HEK293 (cell line): ENCODE results near the gene RLN1.

ENCODE experiments used
- CTCF ChIA-PET: fragments of 350-600 bp; formaldehyde crosslinking; extraction: SDS; loops from one replicate; lab custom pipeline; 2021; ENCODE audit warnings: antibody characterized with exemption; lab: Yijun Ruan, JAX
- POLR2A ChIA-PET: fragments of 300-600 bp; formaldehyde crosslinking; extraction: SDS; loops from one replicate; lab custom pipeline; 2020; ENCODE audit warnings: antibody characterized with exemption, inconsistent platforms; lab: Yijun Ruan, JAX
- H3K27ac ChIP-seq: fragments of 200-500 bp; sonication (Bioruptor generic); 2 replicates; pipeline ENCODE4 v1.5.1; 2014; ENCODE audit warnings: low read depth, low read length, control low read depth, inconsistent platforms; ENCODE audit errors: extremely low read depth
- H3K36me3 ChIP-seq, 2 experiments: fragments of 200-500 bp in 1 of 2; sonication (Bioruptor generic) in 1 of 2; 1 replicate in 1 of 2; 2 replicates in 1 of 2; pipeline ENCODE4 v1.5.1; 2014 to 2017; ENCODE audit warnings: inconsistent platforms in 2 of 2, low read length in 2 of 2; ENCODE audit not compliant: control insufficient read depth in 2 of 2, insufficient read depth in 1 of 2
- H3K4me1 ChIP-seq: fragments of 200-500 bp; sonication (Bioruptor generic); 2 replicates; pipeline ENCODE4 v1.5.1; 2014; ENCODE audit warnings: mild to moderate bottlenecking, low read length, inconsistent platforms; ENCODE audit not compliant: control insufficient read depth, insufficient read depth
- H3K4me3 ChIP-seq: 2 replicates; pipeline ENCODE4 v1.5.1; 2011; ENCODE audit warnings: low read depth, mild to moderate bottlenecking, control low read depth, low read length, moderate library complexity
- H3K9me3 ChIP-seq: fragments of 200-500 bp; sonication (Bioruptor generic); 2 replicates; pipeline ENCODE4 v1.5.1; 2014; ENCODE audit warnings: low read depth, low read length, inconsistent platforms; ENCODE audit not compliant: control insufficient read depth, insufficient read depth
- KLF9 ChIP-seq: fragments of 450-650 bp; formaldehyde crosslinking; IDR thresholded peaks from 2 replicates; pipeline ENCODE4 v1.5.1; 2016; ENCODE audit warnings: missing biosample characterization, missing genetic modification characterization, low read depth
- OSR2 ChIP-seq: fragments of 450-650 bp; formaldehyde crosslinking; IDR thresholded peaks from 2 replicates; pipeline ENCODE4 v1.5.1; 2016; ENCODE audit warnings: missing biosample characterization, missing genetic modification characterization
- OVOL3 ChIP-seq: fragments of 450-650 bp; formaldehyde crosslinking; IDR thresholded peaks from 2 replicates; pipeline ENCODE4 v1.5.1; 2016; ENCODE audit warnings: missing biosample characterization, missing genetic modification characterization
- PRDM1 ChIP-seq: fragments of 450-650 bp; formaldehyde crosslinking; IDR thresholded peaks from 2 replicates; pipeline ENCODE4; 2016; ENCODE audit warnings: missing biosample characterization, missing genetic modification characterization
- ZBTB48 ChIP-seq: fragments of 450-650 bp; formaldehyde crosslinking; IDR thresholded peaks from 2 replicates; pipeline ENCODE4 v1.5.1; 2016; ENCODE audit warnings: missing biosample characterization, missing genetic modification characterization
- ZIC2 ChIP-seq: fragments of 450-650 bp; formaldehyde crosslinking; IDR thresholded peaks from 2 replicates; pipeline ENCODE4 v1.5.1; 2016; ENCODE audit warnings: missing biosample characterization, missing genetic modification characterization
- ZNF10 ChIP-seq: fragments of 450-650 bp; formaldehyde crosslinking; IDR thresholded peaks from 2 replicates; pipeline ENCODE4 v1.5.1; 2017; ENCODE audit warnings: missing biosample characterization, missing genetic modification characterization
- ZNF114 ChIP-seq: fragments of 450-650 bp; formaldehyde crosslinking; IDR thresholded peaks from 2 replicates; pipeline ENCODE4 v1.5.0; 2017; ENCODE audit warnings: missing biosample characterization, missing genetic modification characterization
- ZNF157 ChIP-seq: fragments of 450-650 bp; formaldehyde crosslinking; IDR thresholded peaks from 2 replicates; pipeline ENCODE4 v1.5.1; 2016; ENCODE audit warnings: missing biosample characterization, missing genetic modification characterization
- ZNF211 ChIP-seq: fragments of 450-650 bp; formaldehyde crosslinking; IDR thresholded peaks from 2 replicates; pipeline ENCODE4 v1.5.1; 2016; ENCODE audit warnings: low read depth, missing biosample characterization, missing genetic modification characterization
- ZNF223 ChIP-seq: fragments of 450-650 bp; formaldehyde crosslinking; IDR thresholded peaks from 2 replicates; pipeline ENCODE4 v1.5.1; 2016; ENCODE audit warnings: missing biosample characterization, missing genetic modification characterization
- ZNF394 ChIP-seq: fragments of 450-650 bp; formaldehyde crosslinking; IDR thresholded peaks from 2 replicates; pipeline ENCODE4 v1.5.1; 2016; ENCODE audit warnings: missing biosample characterization, missing genetic modification characterization, mild to moderate bottlenecking, moderate library complexity, borderline replicate concordance
- ZNF416 ChIP-seq: fragments of 450-650 bp; formaldehyde crosslinking; IDR thresholded peaks from 2 replicates; pipeline ENCODE4 v1.5.1; 2016; ENCODE audit warnings: missing biosample characterization, missing genetic modification characterization
- ZNF555 ChIP-seq: fragments of 450-650 bp; formaldehyde crosslinking; conservative IDR thresholded peaks from 2 replicates; pipeline ENCODE4 v1.5.1; 2017; ENCODE audit warnings: missing biosample characterization, mild to moderate bottlenecking, missing genetic modification characterization, inconsistent platforms
- ZNF623 ChIP-seq: fragments of 450-650 bp; formaldehyde crosslinking; IDR thresholded peaks from 2 replicates; pipeline ENCODE4 v1.5.1; 2016; ENCODE audit warnings: missing biosample characterization, missing genetic modification characterization
- ZNF785 ChIP-seq: fragments of 450-650 bp; formaldehyde crosslinking; IDR thresholded peaks from 2 replicates; pipeline ENCODE4 v1.5.1; 2016; ENCODE audit warnings: missing biosample characterization, missing genetic modification characterization
- ZNF792 ChIP-seq: fragments of 450-650 bp; formaldehyde crosslinking; IDR thresholded peaks from 2 replicates; pipeline ENCODE4 v1.5.1; 2016; ENCODE audit warnings: missing biosample characterization, missing genetic modification characterization
- ZNF830 ChIP-seq: fragments of 450-650 bp; IDR thresholded peaks from 2 replicates; pipeline ENCODE4 v1.5.0; 2018; ENCODE audit warnings: missing biosample characterization, missing genetic modification characterization, low read depth, mild to moderate bottlenecking, moderate library complexity
- TF ChIP-seq, protein P1 (sequence below): fragments of 450-650 bp; formaldehyde crosslinking; IDR thresholded peaks from 2 replicates; pipeline ENCODE4 v1.5.1; 2016; ENCODE audit warnings: missing biosample characterization, missing genetic modification characterization
- TF ChIP-seq, protein P2 (sequence below): fragments of 450-650 bp; formaldehyde crosslinking; IDR thresholded peaks from 2 replicates; pipeline ENCODE4 v1.5.0; 2017; ENCODE audit warnings: missing biosample characterization, missing genetic modification characterization, borderline replicate concordance
- TF ChIP-seq, protein P3 (sequence below): fragments of 450-650 bp; formaldehyde crosslinking; IDR thresholded peaks from 2 replicates; pipeline ENCODE4 v1.5.1; 2016; ENCODE audit warnings: missing biosample characterization, missing genetic modification characterization, borderline replicate concordance

Gene RLN1

DNA sequence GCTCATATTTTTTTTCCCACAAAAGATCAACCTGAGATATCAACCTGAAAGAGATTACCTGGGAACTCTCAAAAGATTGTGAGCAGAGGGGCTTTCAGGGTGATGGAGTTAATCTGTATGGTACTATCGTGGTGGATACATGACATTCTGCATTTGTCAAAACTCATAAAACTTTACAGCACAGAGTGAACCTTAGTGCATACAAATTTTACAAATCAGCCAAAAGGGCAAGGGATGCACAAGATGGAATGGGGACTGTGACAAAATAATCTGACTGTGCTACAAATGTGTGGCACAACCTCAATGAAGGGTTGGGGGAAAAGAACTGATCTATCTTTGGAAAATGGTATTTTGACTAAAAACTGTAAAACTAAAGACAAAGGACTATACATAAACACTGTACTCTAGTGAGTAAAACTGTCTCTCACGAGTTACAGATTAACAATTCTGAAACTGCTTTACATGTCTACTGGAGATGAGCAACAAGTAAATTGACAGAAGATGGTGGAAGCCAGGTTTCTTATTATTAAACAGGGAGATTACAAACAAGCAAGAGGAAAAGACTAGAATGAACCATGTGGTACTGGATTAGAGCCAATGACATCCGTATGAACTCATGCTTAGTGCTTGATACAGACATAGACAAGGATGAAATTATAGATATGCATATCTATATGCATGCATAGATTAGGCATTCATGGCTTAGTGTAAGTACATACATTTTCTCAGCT is 24.8 kb upstream of the RLN1 start (continued):
- TF ChIP-seq ZNF211 (tag by site-specific recombination), result no peak
- TF ChIP-seq, all 188 proteins: peak for 0

DNA sequence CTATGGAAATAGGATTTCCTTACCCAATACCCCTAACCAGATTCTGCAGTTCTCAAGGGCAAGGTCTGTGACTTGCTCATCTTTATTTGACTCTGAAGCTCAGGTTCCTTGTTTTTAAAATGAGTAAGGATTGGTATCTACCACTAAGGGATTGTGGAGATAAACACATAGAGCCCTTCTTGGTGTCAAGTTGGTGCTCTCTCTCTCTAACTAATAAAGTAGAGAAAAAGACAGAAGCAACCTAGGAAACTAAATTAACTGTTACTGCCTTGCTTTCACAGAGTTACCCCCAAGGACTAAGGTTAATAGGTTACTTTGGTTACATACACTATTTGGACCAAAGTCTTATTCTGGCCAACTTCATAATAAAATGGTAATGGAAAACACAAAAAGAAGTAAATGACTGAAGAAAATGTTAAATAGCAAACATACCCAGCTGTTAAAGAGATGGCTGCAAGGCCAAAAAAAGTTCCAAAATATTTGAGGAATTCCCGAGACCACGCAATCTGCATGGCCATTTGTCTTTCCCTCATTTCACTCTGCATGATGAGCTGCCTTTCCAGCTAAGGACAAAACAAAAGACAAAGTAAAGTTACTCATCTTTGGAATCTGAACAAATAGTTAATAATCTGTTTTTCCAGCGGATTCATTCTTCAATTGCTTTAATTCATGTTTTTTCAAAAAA is 21.8 kb upstream of the RLN1 start:
- Histone ChIP-seq H3K4me3 (no peak overlapping the region), H3K27ac (no peak overlapping the region), H3K36me3 (no peaks in the 10 kb centered on the region), H3K4me1 (no peaks in the 10 kb centered on the region), H3K9me3 (no peaks in the 10 kb centered on the region)
- TF ChIP-seq, protein P1, sequence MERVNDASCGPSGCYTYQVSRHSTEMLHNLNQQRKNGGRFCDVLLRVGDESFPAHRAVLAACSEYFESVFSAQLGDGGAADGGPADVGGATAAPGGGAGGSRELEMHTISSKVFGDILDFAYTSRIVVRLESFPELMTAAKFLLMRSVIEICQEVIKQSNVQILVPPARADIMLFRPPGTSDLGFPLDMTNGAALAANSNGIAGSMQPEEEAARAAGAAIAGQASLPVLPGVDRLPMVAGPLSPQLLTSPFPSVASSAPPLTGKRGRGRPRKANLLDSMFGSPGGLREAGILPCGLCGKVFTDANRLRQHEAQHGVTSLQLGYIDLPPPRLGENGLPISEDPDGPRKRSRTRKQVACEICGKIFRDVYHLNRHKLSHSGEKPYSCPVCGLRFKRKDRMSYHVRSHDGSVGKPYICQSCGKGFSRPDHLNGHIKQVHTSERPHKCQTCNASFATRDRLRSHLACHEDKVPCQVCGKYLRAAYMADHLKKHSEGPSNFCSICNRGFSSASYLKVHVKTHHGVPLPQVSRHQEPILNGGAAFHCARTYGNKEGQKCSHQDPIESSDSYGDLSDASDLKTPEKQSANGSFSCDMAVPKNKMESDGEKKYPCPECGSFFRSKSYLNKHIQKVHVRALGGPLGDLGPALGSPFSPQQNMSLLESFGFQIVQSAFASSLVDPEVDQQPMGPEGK, result no peak
- TF ChIP-seq ZNF157 (no peak), OVOL3 (no peak), OSR2 (tag by site-specific recombination) (no peak), ZNF114 (tag by site-specific recombination) (no peak), ZBTB48 (tag by site-specific recombination) (no peak), ZNF416 (tag by site-specific recombination) (no peak), ZNF555 (no peak), ZNF223 (no peak), ZNF394 (tag by site-specific recombination) (no peak), PRDM1 (tag by site-specific recombination) (no peak), ZNF10 (tag by site-specific recombination) (no peak), ZNF785 (tag by site-specific recombination) (no peak), ZNF830 (no peak), ZIC2 (tag by site-specific recombination) (no peak), ZNF623 (tag by site-specific recombination) (no peak), ZNF792 (no peak), KLF9 (tag by site-specific recombination) (no peak)
- TF ChIP-seq, protein P2, sequence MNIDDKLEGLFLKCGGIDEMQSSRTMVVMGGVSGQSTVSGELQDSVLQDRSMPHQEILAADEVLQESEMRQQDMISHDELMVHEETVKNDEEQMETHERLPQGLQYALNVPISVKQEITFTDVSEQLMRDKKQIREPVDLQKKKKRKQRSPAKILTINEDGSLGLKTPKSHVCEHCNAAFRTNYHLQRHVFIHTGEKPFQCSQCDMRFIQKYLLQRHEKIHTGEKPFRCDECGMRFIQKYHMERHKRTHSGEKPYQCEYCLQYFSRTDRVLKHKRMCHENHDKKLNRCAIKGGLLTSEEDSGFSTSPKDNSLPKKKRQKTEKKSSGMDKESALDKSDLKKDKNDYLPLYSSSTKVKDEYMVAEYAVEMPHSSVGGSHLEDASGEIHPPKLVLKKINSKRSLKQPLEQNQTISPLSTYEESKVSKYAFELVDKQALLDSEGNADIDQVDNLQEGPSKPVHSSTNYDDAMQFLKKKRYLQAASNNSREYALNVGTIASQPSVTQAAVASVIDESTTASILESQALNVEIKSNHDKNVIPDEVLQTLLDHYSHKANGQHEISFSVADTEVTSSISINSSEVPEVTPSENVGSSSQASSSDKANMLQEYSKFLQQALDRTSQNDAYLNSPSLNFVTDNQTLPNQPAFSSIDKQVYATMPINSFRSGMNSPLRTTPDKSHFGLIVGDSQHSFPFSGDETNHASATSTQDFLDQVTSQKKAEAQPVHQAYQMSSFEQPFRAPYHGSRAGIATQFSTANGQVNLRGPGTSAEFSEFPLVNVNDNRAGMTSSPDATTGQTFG, result no peak
- TF ChIP-seq, protein P3, sequence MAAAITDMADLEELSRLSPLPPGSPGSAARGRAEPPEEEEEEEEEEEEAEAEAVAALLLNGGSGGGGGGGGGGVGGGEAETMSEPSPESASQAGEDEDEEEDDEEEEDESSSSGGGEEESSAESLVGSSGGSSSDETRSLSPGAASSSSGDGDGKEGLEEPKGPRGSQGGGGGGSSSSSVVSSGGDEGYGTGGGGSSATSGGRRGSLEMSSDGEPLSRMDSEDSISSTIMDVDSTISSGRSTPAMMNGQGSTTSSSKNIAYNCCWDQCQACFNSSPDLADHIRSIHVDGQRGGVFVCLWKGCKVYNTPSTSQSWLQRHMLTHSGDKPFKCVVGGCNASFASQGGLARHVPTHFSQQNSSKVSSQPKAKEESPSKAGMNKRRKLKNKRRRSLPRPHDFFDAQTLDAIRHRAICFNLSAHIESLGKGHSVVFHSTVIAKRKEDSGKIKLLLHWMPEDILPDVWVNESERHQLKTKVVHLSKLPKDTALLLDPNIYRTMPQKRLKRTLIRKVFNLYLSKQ, result no peak
- CTCF ChIA-PET, result interaction anchor here (1.0 kb wide), 1 partner anchor 173 kb away, joined by 3 read pairs; no protein-coding TSS in a partner anchor
- POLR2A ChIA-PET, result no interaction called here
